ENCODE measurements around the gene ATP1B3. TPM values are rescaled to one million over a fixed set of nuclear protein-coding genes. Genes with fewer than 3 reads are reported as not detected.
A peak's percentile ranks its signal among the peaks of the same experiment; 100 is the strongest.

Gene ATP1B3
- total and polyA plus RNA-seq, 9 of the 15 experiments (the other 6 are each of a cell fraction or from before 2014, with no cell fraction given), result 48.3 to 202 (median 123) TPM

- TF ChIP-seq, protein P1, sequence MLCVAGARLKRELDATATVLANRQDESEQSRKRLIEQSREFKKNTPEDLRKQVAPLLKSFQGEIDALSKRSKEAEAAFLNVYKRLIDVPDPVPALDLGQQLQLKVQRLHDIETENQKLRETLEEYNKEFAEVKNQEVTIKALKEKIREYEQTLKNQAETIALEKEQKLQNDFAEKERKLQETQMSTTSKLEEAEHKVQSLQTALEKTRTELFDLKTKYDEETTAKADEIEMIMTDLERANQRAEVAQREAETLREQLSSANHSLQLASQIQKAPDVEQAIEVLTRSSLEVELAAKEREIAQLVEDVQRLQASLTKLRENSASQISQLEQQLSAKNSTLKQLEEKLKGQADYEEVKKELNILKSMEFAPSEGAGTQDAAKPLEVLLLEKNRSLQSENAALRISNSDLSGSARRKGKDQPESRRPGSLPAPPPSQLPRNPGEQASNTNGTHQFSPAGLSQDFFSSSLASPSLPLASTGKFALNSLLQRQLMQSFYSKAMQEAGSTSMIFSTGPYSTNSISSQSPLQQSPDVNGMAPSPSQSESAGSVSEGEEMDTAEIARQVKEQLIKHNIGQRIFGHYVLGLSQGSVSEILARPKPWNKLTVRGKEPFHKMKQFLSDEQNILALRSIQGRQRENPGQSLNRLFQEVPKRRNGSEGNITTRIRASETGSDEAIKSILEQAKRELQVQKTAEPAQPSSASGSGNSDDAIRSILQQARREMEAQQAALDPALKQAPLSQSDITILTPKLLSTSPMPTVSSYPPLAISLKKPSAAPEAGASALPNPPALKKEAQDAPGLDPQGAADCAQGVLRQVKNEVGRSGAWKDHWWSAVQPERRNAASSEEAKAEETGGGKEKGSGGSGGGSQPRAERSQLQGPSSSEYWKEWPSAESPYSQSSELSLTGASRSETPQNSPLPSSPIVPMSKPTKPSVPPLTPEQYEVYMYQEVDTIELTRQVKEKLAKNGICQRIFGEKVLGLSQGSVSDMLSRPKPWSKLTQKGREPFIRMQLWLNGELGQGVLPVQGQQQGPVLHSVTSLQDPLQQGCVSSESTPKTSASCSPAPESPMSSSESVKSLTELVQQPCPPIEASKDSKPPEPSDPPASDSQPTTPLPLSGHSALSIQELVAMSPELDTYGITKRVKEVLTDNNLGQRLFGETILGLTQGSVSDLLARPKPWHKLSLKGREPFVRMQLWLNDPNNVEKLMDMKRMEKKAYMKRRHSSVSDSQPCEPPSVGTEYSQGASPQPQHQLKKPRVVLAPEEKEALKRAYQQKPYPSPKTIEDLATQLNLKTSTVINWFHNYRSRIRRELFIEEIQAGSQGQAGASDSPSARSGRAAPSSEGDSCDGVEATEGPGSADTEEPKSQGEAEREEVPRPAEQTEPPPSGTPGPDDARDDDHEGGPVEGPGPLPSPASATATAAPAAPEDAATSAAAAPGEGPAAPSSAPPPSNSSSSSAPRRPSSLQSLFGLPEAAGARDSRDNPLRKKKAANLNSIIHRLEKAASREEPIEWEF (CRISPR knock-in tag; IDR thresholded peaks at IDR 0.05), result no peak
- TF ChIP-seq OTX1 (CRISPR knock-in tag; IDR thresholded peaks at IDR 0.05) (peak; percentile 84; the same call in 1 of the 2 replicates), NFRKB (IDR thresholded peaks at IDR 0.05; ENCODE audit: low read depth) (peak; percentile 78; the same call in 1 of the 2 replicates), HMG20B (CRISPR knock-in tag; IDR thresholded peaks at IDR 0.05) (no peak), FOSL1 (tag; conservative IDR thresholded peaks at IDR 0.05) (peak; percentile 62), MCM3 (IDR thresholded peaks at IDR 0.05) (no peak), ARID1B (IDR thresholded peaks at IDR 0.05) (peak; percentile 100), ARNT (IDR thresholded peaks at IDR 0.05) (peak; percentile 89 to 92; a peak in 2 of 4 replicates), DMBX1 (CRISPR knock-in tag; IDR thresholded peaks at IDR 0.05; ENCODE audit: borderline replicate concordance) (peak; percentile 81; the same call in 1 of the 2 replicates), ZBTB17 (CRISPR knock-in tag; IDR thresholded peaks at IDR 0.05) (0 out of 2 replicates have a peak, but pooled peaks have one; percentile 47), ZNF584 (CRISPR knock-in tag; IDR thresholded peaks at IDR 0.05; ENCODE audit: low read depth) (peak; percentile 57; the same call in 1 of the 2 replicates), ATF1 (CRISPR knock-in tag; IDR thresholded peaks at IDR 0.05) (no peak), ATF1 (tag; IDR thresholded peaks at IDR 0.05) (peak; percentile 22; the same call in 1 of the 2 replicates), FOXM1 (IDR thresholded peaks at IDR 0.05; ENCODE audit: low read depth) (peak; percentile 97), FOXM1 (CRISPR knock-in tag; IDR thresholded peaks at IDR 0.05; ENCODE audit: low read depth) (no peak), CBX3 (IDR thresholded peaks at IDR 0.05; ENCODE audit: borderline replicate concordance in 1 of 2, low read length in 2 of 2) (peak in 1 of 2 experiments; percentile 55; a peak in 1 of 3 replicates)
- TF ChIP-seq, protein P2, sequence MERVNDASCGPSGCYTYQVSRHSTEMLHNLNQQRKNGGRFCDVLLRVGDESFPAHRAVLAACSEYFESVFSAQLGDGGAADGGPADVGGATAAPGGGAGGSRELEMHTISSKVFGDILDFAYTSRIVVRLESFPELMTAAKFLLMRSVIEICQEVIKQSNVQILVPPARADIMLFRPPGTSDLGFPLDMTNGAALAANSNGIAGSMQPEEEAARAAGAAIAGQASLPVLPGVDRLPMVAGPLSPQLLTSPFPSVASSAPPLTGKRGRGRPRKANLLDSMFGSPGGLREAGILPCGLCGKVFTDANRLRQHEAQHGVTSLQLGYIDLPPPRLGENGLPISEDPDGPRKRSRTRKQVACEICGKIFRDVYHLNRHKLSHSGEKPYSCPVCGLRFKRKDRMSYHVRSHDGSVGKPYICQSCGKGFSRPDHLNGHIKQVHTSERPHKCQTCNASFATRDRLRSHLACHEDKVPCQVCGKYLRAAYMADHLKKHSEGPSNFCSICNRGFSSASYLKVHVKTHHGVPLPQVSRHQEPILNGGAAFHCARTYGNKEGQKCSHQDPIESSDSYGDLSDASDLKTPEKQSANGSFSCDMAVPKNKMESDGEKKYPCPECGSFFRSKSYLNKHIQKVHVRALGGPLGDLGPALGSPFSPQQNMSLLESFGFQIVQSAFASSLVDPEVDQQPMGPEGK (CRISPR knock-in tag; IDR thresholded peaks at IDR 0.05; ENCODE audit: borderline replicate concordance), result no peak
- TF ChIP-seq, protein P3, sequence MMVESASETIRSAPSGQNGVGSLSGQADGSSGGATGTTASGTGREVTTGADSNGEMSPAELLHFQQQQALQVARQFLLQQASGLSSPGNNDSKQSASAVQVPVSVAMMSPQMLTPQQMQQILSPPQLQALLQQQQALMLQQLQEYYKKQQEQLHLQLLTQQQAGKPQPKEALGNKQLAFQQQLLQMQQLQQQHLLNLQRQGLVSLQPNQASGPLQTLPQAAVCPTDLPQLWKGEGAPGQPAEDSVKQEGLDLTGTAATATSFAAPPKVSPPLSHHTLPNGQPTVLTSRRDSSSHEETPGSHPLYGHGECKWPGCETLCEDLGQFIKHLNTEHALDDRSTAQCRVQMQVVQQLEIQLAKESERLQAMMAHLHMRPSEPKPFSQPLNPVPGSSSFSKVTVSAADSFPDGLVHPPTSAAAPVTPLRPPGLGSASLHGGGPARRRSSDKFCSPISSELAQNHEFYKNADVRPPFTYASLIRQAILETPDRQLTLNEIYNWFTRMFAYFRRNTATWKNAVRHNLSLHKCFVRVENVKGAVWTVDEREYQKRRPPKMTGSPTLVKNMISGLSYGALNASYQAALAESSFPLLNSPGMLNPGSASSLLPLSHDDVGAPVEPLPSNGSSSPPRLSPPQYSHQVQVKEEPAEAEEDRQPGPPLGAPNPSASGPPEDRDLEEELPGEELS (CRISPR knock-in tag; IDR thresholded peaks at IDR 0.05; ENCODE audit: borderline replicate concordance), result 0 out of 2 replicates have a peak, but pooled peaks have one; percentile 55
These were observed 27.2 kb upstream of the ATP1B3 start (continued) for GRCh38 chr3:141849056-141849815.
